Astrocyte (in vitro differentiated cells and primary cell): ENCODE measurements around the gene PSMB1. TPM values are rescaled to one million over a fixed set of nuclear protein-coding genes. Genes with fewer than 3 reads are reported as not detected.

Source experiments
- DNase-seq: peaks from one replicate; pipeline ENCODE4 v3.0.0-alpha.2; 2010; ENCODE audit warnings: low read depth
- FAIRE-seq: peaks from 2 replicates; lab custom pipeline; 2011; peaks lifted over from hg19 to GRCh38; lab: Jason Lieb, UNC
- H2AFZ ChIP-seq: 2 replicates; pipeline ENCODE4 v1.6.0; 2012; ENCODE audit warnings: low read depth, low read length, inconsistent platforms
- H3K27ac ChIP-seq: 2 replicates; pipeline ENCODE4 v1.5.1; 2011; ENCODE audit warnings: low read depth, low read length, inconsistent platforms
- H3K27me3 ChIP-seq: 2 replicates; pipeline ENCODE4 v1.6.0; 2011; ENCODE audit warnings: low read length, inconsistent platforms; ENCODE audit not compliant: insufficient read depth
- H3K36me3 ChIP-seq: 2 replicates; pipeline ENCODE4 v1.5.1; 2011; ENCODE audit warnings: low read length, inconsistent platforms; ENCODE audit not compliant: insufficient read depth
- H3K4me1 ChIP-seq: 2 replicates; pipeline ENCODE4 v1.5.1; 2011; ENCODE audit warnings: low read length, inconsistent platforms; ENCODE audit not compliant: insufficient read depth
- H3K4me2 ChIP-seq: 2 replicates; pipeline ENCODE4 v1.6.0; 2012; ENCODE audit warnings: low read length, inconsistent platforms
- H3K4me3 ChIP-seq: 2 replicates; pipeline ENCODE4 v1.5.1; 2011; ENCODE audit warnings: low read depth, mild to moderate bottlenecking, low read length, inconsistent platforms; ENCODE audit not compliant: insufficient read depth
- H3K79me2 ChIP-seq: 2 replicates; pipeline ENCODE4 v1.6.0; 2012; ENCODE audit warnings: mild to moderate bottlenecking, low read length, inconsistent platforms; ENCODE audit not compliant: insufficient read depth
- H3K9ac ChIP-seq: 2 replicates; pipeline ENCODE4 v1.6.0; 2012; ENCODE audit warnings: mild to moderate bottlenecking, low read length, inconsistent platforms
- H3K9me3 ChIP-seq: 2 replicates; pipeline ENCODE4 v1.5.1; 2012; ENCODE audit warnings: low read depth, mild to moderate bottlenecking, low read length, inconsistent platforms; ENCODE audit not compliant: insufficient read depth
- H4K20me1 ChIP-seq: 2 replicates; pipeline ENCODE4 v1.6.0; 2012; ENCODE audit warnings: low read length, inconsistent platforms; ENCODE audit not compliant: insufficient read depth
- H3K27ac Mint-ChIP-seq: one replicate; pipeline ENCODE4 v1.8.0; 2021; ENCODE audit warnings: mild to moderate bottlenecking, mixed read lengths; ENCODE audit not compliant: unreplicated experiment
- H3K27me3 Mint-ChIP-seq: one replicate; pipeline ENCODE4 v1.8.0; 2021; ENCODE audit warnings: low read depth, mixed read lengths; ENCODE audit not compliant: unreplicated experiment
- H3K36me3 Mint-ChIP-seq: one replicate; pipeline ENCODE4 v1.8.0; 2021; ENCODE audit warnings: low read depth, mixed read lengths; ENCODE audit not compliant: unreplicated experiment
- H3K4me1 Mint-ChIP-seq: one replicate; pipeline ENCODE4 v1.8.0; 2021; ENCODE audit warnings: low read depth, mixed read lengths; ENCODE audit not compliant: unreplicated experiment
- H3K4me3 Mint-ChIP-seq: one replicate; pipeline ENCODE4 v1.8.0; 2021; ENCODE audit warnings: mild to moderate bottlenecking, moderate library complexity, mixed read lengths; ENCODE audit not compliant: unreplicated experiment
- H3K9me3 Mint-ChIP-seq: one replicate; pipeline ENCODE4 v1.8.0; 2021; ENCODE audit warnings: mild to moderate bottlenecking, mixed read lengths; ENCODE audit not compliant: unreplicated experiment
- CTCF ChIP-seq: IDR thresholded peaks from 2 replicates; pipeline ENCODE4 v1.5.1; 2011; ENCODE audit warnings: low read depth, mild to moderate bottlenecking, inconsistent platforms, low read length, moderate library complexity; ENCODE audit not compliant: insufficient read depth
- EZH2 ChIP-seq: IDR thresholded peaks from 2 replicates; pipeline ENCODE4 v1.6.1; 2012; ENCODE audit warnings: mild to moderate bottlenecking, low read length, inconsistent platforms; ENCODE audit not compliant: insufficient read depth
- total RNA-seq: library from RNA; stranded (reverse); gene quantifications from 2 replicates; pipeline ENCODE4 v1.2.1, GENCODE V29; 2021

Gene PSMB1
- total RNA-seq, 1 donor from 2014 or later, result 192 TPM

- Histone ChIP-seq H3K9ac (no peak overlapping the region), H3K4me2 (no peak overlapping the region), H2AFZ (no peak overlapping the region), H3K27me3 (no peaks in the 10 kb centered on the region), H3K36me3 (no peaks in the 10 kb centered on the region), H3K4me1 (peaks cover 9% of the 10 kb centered on the region), H3K79me2 (no peaks in the 10 kb centered on the region), H3K27ac (no peak overlapping the region), H3K4me3 (no peak overlapping the region), H3K9me3 (peaks cover 16% of the 10 kb centered on the region), H4K20me1 (no peaks in the 10 kb centered on the region)
- H3K4me3 Mint-ChIP-seq, result no peak overlapping the region
- TF ChIP-seq CTCF, result no peak
- peaks cover 2% of the 10 kb centered on the region for H3K4me1 Mint-ChIP-seq
- DNase-seq (no peak), FAIRE-seq (no peak)
- no peak overlapping the region for H3K27ac Mint-ChIP-seq
- H3K9me3 Mint-ChIP-seq, result peaks cover 26% of the 10 kb centered on the region
- peaks cover 55% of the 10 kb centered on the region for H3K27me3 Mint-ChIP-seq
- H3K36me3 Mint-ChIP-seq, result peaks cover 4% of the 10 kb centered on the region
These were observed 52.0 kb downstream of the PSMB1 start for GRCh38 chr6:170500955-170501590.

DNA sequence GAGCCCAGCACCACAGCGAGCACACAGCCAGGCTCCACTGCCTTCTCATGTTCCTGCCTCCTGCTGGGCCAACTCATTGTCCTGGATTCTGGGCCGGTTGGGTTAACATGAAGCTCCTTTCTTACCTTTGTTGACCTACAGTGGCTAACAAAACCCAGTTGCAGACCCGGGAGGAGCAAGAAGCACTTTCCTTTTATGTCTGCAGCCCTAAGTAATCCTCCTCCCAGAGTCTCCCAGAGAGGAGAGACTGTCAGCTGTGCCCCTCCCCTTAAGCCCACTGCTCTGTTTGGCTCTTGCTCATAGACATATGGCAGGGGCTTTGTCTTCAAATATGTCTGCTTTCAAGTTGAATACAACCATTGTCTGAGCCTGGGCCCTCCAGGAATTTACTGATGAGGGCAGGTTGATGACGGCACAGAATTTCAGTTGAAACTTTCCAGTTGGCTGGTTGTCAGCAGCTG lies 55.2 kb downstream of the PSMB1 start:
- H3K4me3 Mint-ChIP-seq, result no peak overlapping the region
- Histone ChIP-seq H4K20me1 (no peaks in the 10 kb centered on the region), H3K27me3 (no peaks in the 10 kb centered on the region), H3K4me3 (no peak overlapping the region), H3K79me2 (no peaks in the 10 kb centered on the region), H3K9ac (no peak overlapping the region), H3K9me3 (peaks cover 14% of the 10 kb centered on the region), H3K4me1 (peaks cover 9% of the 10 kb centered on the region), H2AFZ (peak overlapping the region; percentile 62), H3K4me2 (peak overlapping the region; percentile 62), H3K36me3 (no peaks in the 10 kb centered on the region), H3K27ac (no peak overlapping the region)
- FAIRE-seq (no peak), DNase-seq (peak; percentile 3)
- peaks cover 2% of the 10 kb centered on the region for H3K36me3 Mint-ChIP-seq
- H3K27ac Mint-ChIP-seq, result no peak overlapping the region
- peaks cover 43% of the 10 kb centered on the region for H3K27me3 Mint-ChIP-seq
- H3K9me3 Mint-ChIP-seq, result peaks cover 20% of the 10 kb centered on the region
- H3K4me1 Mint-ChIP-seq, result peaks cover 2% of the 10 kb centered on the region
- TF ChIP-seq EZH2 (no peak), CTCF (no peak)

GRCh38 chr6:170493354-170493753 lies 59.8 kb downstream of the PSMB1 start:
- Histone ChIP-seq H3K36me3 (no peaks in the 10 kb centered on the region), H4K20me1 (no peaks in the 10 kb centered on the region), H3K27me3 (no peaks in the 10 kb centered on the region), H3K27ac (no peak overlapping the region), H3K4me1 (peaks cover 9% of the 10 kb centered on the region), H3K4me3 (no peak overlapping the region), H3K9ac (no peak overlapping the region), H3K9me3 (no peaks in the 10 kb centered on the region), H3K79me2 (no peaks in the 10 kb centered on the region), H3K4me2 (no peak overlapping the region), H2AFZ (no peak overlapping the region)
- no peak for TF ChIP-seq EZH2
- TF ChIP-seq CTCF, result no peak
- no peak overlapping the region for H3K4me3 Mint-ChIP-seq
- H3K27ac Mint-ChIP-seq, result no peak overlapping the region
- peaks cover 3% of the 10 kb centered on the region for H3K36me3 Mint-ChIP-seq
- peaks cover 23% of the 10 kb centered on the region for H3K27me3 Mint-ChIP-seq
- H3K4me1 Mint-ChIP-seq, result peaks cover 2% of the 10 kb centered on the region
- peaks cover 6% of the 10 kb centered on the region for H3K9me3 Mint-ChIP-seq
- DNase-seq (no peak), FAIRE-seq (no peak)
